K562 (cell line): ENCODE data around the gene TEX54. TPM values are rescaled to one million over a fixed set of nuclear protein-coding genes. Genes with fewer than 3 reads are reported as not detected.

Experiments
- ELF1 ChIP-seq: fragments of 200-800 bp; sonication (Bioruptor generic); IDR thresholded peaks from 2 replicates; pipeline ENCODE4 v1.6.1; 2016; ENCODE audit warnings: missing genetic modification characterization, missing compliant biosample characterization
- ETV1 ChIP-seq: fragments of 450-650 bp; conservative IDR thresholded peaks from 2 replicates; pipeline ENCODE4 v1.6.1; 2016; ENCODE audit warnings: missing genetic modification characterization, control low read depth, low read depth, missing compliant biosample characterization
- HINFP ChIP-seq: fragments of 450-650 bp; conservative IDR thresholded peaks from 2 replicates; pipeline ENCODE4 v1.6.1; 2016; ENCODE audit warnings: missing genetic modification characterization, low read depth, mild to moderate bottlenecking, control low read depth, missing compliant biosample characterization
- ILF3 ChIP-seq: fragments of 450-650 bp; IDR thresholded peaks from 2 replicates; pipeline ENCODE4 v1.6.1; 2018; ENCODE audit warnings: antibody characterized with exemption, mild to moderate bottlenecking, moderate library complexity, borderline replicate concordance
- POLR2A ChIP-seq: fragments of 450-650 bp; conservative IDR thresholded peaks from 2 replicates; pipeline ENCODE4 v1.6.1; 2016
- POLR2AphosphoS2 ChIP-seq: IDR thresholded peaks from 2 replicates; pipeline ENCODE4 v1.6.1; 2012; ENCODE audit warnings: low read length, improper control_type of control experiment
- PRMT5 ChIP-seq: sonication (generic); formaldehyde crosslinking; IDR thresholded peaks from 2 replicates; pipeline ENCODE4 v1.5.0; 2020; ENCODE audit warnings: missing genetic modification reagents
- SIRT6 ChIP-seq: IDR thresholded peaks from one replicate; pipeline ENCODE4 v1.6.1; 2012; ENCODE audit warnings: low read depth, mild to moderate bottlenecking, control low read depth, inconsistent platforms, low read length, moderate library complexity
- polyA plus RNA-seq, 8 experiments: library from polyadenylated mRNA; depleted of rRNA in 4 of 8; stranded (reverse) in 5 of 8; unstranded in 3 of 8; fragments of >200 nt; fragmentation: Nextera tagmentation in 2 of 8; fragmentation: Illumina TruSeq in 1 of 8; extraction: Ambion mirVana in 2 of 8; extraction: Trizol in 1 of 8; gene quantifications; 2 replicates each; pipeline versions ENCODE4 v1.2.1 to v1.2.3, GENCODE V29; 2011 to 2014; ENCODE audit warnings: inconsistent platforms in 1 of 8, missing spikeins in 1 of 8
- total RNA-seq, 7 experiments: library from RNA; depleted of rRNA in 6 of 7; stranded (reverse); fragments of >200 nt in 6 of 7; fragmentation: Illumina TruSeq in 2 of 7; extraction: Trizol in 2 of 7; gene quantifications; 2 replicates each; pipeline versions ENCODE4 v1.2.1 to v1.2.3, GENCODE V29; 2011 to 2021; ENCODE audit warnings: low replicate concordance in 1 of 7
- TF ChIP-seq, protein P1 (sequence below): fragments of 450-650 bp; IDR thresholded peaks from 2 replicates; pipeline ENCODE4 v1.6.1; 2016; ENCODE audit warnings: mild to moderate bottlenecking, moderate library complexity
- TF ChIP-seq, protein P2 (sequence below), 3 experiments: fragments of 200-800 bp in 1 of 3; fragments of 250-450 bp in 1 of 3; fragments of 450-650 bp in 1 of 3; sonication (Bioruptor Pico) in 1 of 3; sonication (Bioruptor generic) in 1 of 3; formaldehyde crosslinking in 1 of 3; IDR thresholded peaks; 2 replicates each; pipeline versions ENCODE4 v1.6.1 to v1.8.0; 2016 to 2022; ENCODE audit warnings: mild to moderate bottlenecking in 2 of 3, missing genetic modification characterization in 2 of 3, missing compliant biosample characterization in 1 of 3, moderate library complexity in 1 of 3

TEX54 gene
- total and polyA plus RNA-seq, 9 of the 15 experiments (the other 6 are each of a cell fraction or from before 2014, with no cell fraction given): not detected

DNA sequence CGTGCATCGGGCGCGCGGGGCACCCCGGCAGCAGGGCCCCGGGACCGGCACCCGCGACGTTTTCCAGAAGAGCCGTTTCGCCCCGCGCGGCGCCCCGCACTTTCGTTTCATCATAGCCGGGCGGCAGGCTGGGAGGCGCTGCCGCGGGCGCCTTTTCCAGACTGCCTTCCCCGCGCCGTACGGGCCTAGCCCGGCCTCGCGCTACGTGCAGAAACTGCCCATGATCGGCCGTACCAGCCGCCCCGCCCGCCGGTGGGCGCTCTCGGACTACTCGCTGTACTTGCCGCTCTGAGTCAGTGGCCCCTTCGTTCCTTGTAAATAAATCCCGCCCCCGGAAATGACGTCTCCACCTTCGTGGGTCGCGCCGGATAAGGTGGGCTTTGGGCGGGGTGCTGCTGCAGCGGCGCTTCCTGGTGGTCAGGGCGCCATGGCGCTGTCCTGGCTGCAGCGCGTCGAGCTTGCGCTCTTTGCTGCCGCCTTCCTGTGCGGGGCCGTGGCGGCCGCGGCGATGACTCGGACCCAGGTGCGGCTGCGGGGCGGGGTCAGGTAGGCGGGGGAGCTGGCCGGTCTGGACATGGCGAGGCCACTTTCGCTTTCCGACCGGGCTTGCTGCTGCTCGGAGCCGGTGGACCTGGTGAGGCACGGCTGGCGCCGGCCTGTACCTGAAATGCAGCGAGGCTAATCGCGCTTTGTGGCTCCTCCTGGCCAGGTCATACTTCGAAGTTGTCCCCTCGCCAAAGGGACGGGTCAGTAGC is 45.5 kb downstream of the TEX54 start, which contains the start of gene TMEM179B (continued):
- TF ChIP-seq, protein P1, sequence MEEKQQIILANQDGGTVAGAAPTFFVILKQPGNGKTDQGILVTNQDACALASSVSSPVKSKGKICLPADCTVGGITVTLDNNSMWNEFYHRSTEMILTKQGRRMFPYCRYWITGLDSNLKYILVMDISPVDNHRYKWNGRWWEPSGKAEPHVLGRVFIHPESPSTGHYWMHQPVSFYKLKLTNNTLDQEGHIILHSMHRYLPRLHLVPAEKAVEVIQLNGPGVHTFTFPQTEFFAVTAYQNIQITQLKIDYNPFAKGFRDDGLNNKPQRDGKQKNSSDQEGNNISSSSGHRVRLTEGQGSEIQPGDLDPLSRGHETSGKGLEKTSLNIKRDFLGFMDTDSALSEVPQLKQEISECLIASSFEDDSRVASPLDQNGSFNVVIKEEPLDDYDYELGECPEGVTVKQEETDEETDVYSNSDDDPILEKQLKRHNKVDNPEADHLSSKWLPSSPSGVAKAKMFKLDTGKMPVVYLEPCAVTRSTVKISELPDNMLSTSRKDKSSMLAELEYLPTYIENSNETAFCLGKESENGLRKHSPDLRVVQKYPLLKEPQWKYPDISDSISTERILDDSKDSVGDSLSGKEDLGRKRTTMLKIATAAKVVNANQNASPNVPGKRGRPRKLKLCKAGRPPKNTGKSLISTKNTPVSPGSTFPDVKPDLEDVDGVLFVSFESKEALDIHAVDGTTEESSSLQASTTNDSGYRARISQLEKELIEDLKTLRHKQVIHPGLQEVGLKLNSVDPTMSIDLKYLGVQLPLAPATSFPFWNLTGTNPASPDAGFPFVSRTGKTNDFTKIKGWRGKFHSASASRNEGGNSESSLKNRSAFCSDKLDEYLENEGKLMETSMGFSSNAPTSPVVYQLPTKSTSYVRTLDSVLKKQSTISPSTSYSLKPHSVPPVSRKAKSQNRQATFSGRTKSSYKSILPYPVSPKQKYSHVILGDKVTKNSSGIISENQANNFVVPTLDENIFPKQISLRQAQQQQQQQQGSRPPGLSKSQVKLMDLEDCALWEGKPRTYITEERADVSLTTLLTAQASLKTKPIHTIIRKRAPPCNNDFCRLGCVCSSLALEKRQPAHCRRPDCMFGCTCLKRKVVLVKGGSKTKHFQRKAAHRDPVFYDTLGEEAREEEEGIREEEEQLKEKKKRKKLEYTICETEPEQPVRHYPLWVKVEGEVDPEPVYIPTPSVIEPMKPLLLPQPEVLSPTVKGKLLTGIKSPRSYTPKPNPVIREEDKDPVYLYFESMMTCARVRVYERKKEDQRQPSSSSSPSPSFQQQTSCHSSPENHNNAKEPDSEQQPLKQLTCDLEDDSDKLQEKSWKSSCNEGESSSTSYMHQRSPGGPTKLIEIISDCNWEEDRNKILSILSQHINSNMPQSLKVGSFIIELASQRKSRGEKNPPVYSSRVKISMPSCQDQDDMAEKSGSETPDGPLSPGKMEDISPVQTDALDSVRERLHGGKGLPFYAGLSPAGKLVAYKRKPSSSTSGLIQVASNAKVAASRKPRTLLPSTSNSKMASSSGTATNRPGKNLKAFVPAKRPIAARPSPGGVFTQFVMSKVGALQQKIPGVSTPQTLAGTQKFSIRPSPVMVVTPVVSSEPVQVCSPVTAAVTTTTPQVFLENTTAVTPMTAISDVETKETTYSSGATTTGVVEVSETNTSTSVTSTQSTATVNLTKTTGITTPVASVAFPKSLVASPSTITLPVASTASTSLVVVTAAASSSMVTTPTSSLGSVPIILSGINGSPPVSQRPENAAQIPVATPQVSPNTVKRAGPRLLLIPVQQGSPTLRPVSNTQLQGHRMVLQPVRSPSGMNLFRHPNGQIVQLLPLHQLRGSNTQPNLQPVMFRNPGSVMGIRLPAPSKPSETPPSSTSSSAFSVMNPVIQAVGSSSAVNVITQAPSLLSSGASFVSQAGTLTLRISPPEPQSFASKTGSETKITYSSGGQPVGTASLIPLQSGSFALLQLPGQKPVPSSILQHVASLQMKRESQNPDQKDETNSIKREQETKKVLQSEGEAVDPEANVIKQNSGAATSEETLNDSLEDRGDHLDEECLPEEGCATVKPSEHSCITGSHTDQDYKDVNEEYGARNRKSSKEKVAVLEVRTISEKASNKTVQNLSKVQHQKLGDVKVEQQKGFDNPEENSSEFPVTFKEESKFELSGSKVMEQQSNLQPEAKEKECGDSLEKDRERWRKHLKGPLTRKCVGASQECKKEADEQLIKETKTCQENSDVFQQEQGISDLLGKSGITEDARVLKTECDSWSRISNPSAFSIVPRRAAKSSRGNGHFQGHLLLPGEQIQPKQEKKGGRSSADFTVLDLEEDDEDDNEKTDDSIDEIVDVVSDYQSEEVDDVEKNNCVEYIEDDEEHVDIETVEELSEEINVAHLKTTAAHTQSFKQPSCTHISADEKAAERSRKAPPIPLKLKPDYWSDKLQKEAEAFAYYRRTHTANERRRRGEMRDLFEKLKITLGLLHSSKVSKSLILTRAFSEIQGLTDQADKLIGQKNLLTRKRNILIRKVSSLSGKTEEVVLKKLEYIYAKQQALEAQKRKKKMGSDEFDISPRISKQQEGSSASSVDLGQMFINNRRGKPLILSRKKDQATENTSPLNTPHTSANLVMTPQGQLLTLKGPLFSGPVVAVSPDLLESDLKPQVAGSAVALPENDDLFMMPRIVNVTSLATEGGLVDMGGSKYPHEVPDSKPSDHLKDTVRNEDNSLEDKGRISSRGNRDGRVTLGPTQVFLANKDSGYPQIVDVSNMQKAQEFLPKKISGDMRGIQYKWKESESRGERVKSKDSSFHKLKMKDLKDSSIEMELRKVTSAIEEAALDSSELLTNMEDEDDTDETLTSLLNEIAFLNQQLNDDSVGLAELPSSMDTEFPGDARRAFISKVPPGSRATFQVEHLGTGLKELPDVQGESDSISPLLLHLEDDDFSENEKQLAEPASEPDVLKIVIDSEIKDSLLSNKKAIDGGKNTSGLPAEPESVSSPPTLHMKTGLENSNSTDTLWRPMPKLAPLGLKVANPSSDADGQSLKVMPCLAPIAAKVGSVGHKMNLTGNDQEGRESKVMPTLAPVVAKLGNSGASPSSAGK: peak; percentile 51; the same call in 1 of the 2 replicates
- TF ChIP-seq POLR2A (peak; percentile 96), POLR2AphosphoS2 (peak; percentile 99), ETV1 (tag) (peak; percentile 72), SIRT6 (no peak), HINFP (tag) (no peak), ELF1 (tag) (peak; percentile 90), PRMT5 (CRISPR knock-in tag) (no peak), ILF3 (0 out of 2 replicates have a peak, but pooled peaks have one; percentile 22)
- TF ChIP-seq, protein P2, sequence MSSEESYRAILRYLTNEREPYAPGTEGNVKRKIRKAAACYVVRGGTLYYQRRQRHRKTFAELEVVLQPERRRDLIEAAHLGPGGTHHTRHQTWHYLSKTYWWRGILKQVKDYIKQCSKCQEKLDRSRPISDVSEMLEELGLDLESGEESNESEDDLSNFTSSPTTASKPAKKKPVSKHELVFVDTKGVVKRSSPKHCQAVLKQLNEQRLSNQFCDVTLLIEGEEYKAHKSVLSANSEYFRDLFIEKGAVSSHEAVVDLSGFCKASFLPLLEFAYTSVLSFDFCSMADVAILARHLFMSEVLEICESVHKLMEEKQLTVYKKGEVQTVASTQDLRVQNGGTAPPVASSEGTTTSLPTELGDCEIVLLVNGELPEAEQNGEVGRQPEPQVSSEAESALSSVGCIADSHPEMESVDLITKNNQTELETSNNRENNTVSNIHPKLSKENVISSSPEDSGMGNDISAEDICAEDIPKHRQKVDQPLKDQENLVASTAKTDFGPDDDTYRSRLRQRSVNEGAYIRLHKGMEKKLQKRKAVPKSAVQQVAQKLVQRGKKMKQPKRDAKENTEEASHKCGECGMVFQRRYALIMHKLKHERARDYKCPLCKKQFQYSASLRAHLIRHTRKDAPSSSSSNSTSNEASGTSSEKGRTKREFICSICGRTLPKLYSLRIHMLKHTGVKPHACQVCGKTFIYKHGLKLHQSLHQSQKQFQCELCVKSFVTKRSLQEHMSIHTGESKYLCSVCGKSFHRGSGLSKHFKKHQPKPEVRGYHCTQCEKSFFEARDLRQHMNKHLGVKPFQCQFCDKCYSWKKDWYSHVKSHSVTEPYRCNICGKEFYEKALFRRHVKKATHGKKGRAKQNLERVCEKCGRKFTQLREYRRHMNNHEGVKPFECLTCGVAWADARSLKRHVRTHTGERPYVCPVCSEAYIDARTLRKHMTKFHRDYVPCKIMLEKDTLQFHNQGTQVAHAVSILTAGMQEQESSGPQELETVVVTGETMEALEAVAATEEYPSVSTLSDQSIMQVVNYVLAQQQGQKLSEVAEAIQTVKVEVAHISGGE (CRISPR knock-in tag; IDR thresholded peaks at IDR 0.05): peak in 2 of 3 experiments; percentile 51 to 87; a peak in 3 of 6 replicates
